Calu3 (cell line): ENCODE data around the gene MAP3K20. TPM values are rescaled to one million over a fixed set of nuclear protein-coding genes. Genes with fewer than 3 reads are reported as not detected.
"Not testable (repeated sequence)": the region's sequence is repeated elsewhere in the genome, so short reads cannot be mapped to it uniquely, and the experiment has no call there.

ENCODE experiments used
- BruUV-seq: library from RNA; stranded (reverse); fragments of 400-500 nt; replicated peaks from 2 replicates; lab custom pipeline; 2021; lab: Mats Ljungman, UMichigan
- CTCF ChIA-PET: fragments of 300-600 bp; sonication (Branson Sonifier 250); formaldehyde crosslinking; loops from one replicate; lab custom pipeline; 2022; ENCODE audit warnings: antibody characterized with exemption; lab: Charles Lee
- DNase-seq: peaks from one replicate; pipeline ENCODE4 v3.0.0; 2022
- H3K27ac Mint-ChIP-seq: one replicate; pipeline ENCODE4 v1.8.0; 2022; ENCODE audit warnings: mixed read lengths; ENCODE audit not compliant: unreplicated experiment
- H3K27me3 Mint-ChIP-seq: one replicate; pipeline ENCODE4 v1.8.0; 2022; ENCODE audit warnings: mixed read lengths; ENCODE audit not compliant: unreplicated experiment
- H3K36me3 Mint-ChIP-seq: one replicate; pipeline ENCODE4 v1.8.0; 2022; ENCODE audit warnings: mild to moderate bottlenecking, moderate library complexity, mixed read lengths; ENCODE audit not compliant: insufficient read depth, unreplicated experiment
- H3K4me1 Mint-ChIP-seq: one replicate; pipeline ENCODE4 v1.8.0; 2022; ENCODE audit warnings: mild to moderate bottlenecking, low read depth, mixed read lengths; ENCODE audit not compliant: unreplicated experiment
- H3K4me3 Mint-ChIP-seq: one replicate; pipeline ENCODE4 v1.8.0; 2022; ENCODE audit warnings: mild to moderate bottlenecking, low read depth, moderate library complexity, mixed read lengths; ENCODE audit not compliant: unreplicated experiment
- H3K9me3 Mint-ChIP-seq: one replicate; pipeline ENCODE4 v1.8.0; 2022; ENCODE audit warnings: low read depth, mixed read lengths; ENCODE audit not compliant: unreplicated experiment
- intact Hi-C: fragments of 100-400 bp; cut with micrococcal nuclease; formaldehyde crosslinking; loops from one replicate; pipeline ENCODE4 v1.10.0; 2022; ENCODE audit not compliant: unreplicated experiment
- total RNA-seq: library from RNA; stranded (reverse); gene quantifications from 2 replicates; pipeline ENCODE4 v1.2.3, GENCODE V29; 2022
- TF ChIP-seq, protein P1 (sequence below): fragments of 200-600 bp; IDR thresholded peaks from one replicate; pipeline ENCODE4 v1.8.0; 2022; ENCODE audit warnings: antibody characterized with exemption; ENCODE audit not compliant: unreplicated experiment

The MAP3K20 gene
- total RNA-seq, 1 experiment from 2014 or later, result 37.0 TPM

DNA sequence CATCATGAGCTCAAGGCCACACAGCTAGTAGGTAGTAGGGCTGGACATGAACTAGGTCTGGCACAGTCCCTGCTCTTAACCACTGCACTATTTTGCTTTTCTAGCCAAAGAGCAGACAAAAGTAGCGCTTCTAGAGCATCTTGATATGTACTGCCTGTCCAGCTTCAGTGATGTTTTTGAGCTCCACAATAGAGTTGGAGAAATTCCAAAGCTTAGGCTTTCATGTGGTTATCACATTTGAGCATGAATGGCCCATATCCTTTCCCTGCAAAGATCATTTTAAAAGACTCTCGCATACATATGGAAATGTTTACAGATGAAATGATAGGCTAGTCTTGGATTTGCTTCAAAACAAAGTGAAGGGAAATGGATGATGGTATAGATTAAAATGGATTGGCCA lies 128.7 kb downstream of the MAP3K20 start:
- no peak overlapping the region for H3K27ac Mint-ChIP-seq
- TF ChIP-seq, protein P1, sequence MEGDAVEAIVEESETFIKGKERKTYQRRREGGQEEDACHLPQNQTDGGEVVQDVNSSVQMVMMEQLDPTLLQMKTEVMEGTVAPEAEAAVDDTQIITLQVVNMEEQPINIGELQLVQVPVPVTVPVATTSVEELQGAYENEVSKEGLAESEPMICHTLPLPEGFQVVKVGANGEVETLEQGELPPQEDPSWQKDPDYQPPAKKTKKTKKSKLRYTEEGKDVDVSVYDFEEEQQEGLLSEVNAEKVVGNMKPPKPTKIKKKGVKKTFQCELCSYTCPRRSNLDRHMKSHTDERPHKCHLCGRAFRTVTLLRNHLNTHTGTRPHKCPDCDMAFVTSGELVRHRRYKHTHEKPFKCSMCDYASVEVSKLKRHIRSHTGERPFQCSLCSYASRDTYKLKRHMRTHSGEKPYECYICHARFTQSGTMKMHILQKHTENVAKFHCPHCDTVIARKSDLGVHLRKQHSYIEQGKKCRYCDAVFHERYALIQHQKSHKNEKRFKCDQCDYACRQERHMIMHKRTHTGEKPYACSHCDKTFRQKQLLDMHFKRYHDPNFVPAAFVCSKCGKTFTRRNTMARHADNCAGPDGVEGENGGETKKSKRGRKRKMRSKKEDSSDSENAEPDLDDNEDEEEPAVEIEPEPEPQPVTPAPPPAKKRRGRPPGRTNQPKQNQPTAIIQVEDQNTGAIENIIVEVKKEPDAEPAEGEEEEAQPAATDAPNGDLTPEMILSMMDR, result no peak
- H3K27me3 Mint-ChIP-seq, result no peaks in the 10 kb centered on the region
- H3K4me1 Mint-ChIP-seq, result peaks cover 24% of the 10 kb centered on the region
- no peak overlapping the region for H3K4me3 Mint-ChIP-seq
- CTCF ChIA-PET, result no interaction called here
- no peaks in the 10 kb centered on the region for H3K9me3 Mint-ChIP-seq
- no peak for DNase-seq
- peaks cover 3% of the 10 kb centered on the region for H3K36me3 Mint-ChIP-seq
- BruUV-seq, result no TSS peak
- intact Hi-C loops, result no loop called here

DNA sequence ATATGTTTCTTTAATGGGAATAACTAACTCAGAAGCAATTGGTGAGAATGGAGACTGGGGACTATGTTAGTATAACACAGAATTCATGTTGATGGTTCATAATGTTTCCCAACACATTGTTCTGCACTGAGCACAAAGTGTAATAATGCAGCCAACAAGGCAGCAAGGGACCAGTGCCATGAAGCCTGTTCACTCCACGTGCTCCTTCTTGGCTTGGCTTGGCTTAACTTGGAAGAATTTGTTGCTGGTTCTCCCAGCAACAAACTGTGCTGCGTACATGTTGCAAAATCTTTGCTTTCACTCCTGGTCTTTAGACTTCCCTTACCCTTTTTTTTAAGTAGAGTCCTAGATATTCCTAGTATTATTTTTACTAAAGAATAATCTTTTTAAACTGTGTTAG lies 129.7 kb downstream of the MAP3K20 start:
- CTCF ChIA-PET, result interaction anchor here (0.6 kb wide), 1 partner anchor 30 kb away, joined by 3 read pairs; no protein-coding TSS in a partner anchor
- DNase-seq, result no peak
- Mint-ChIP-seq H3K9me3 (no peaks in the 10 kb centered on the region), H3K27me3 (no peaks in the 10 kb centered on the region), H3K4me1 (peaks cover 24% of the 10 kb centered on the region), H3K4me3 (no peak overlapping the region), H3K36me3 (no peaks in the 10 kb centered on the region), H3K27ac (no peak overlapping the region)
- intact Hi-C loops, result no loop called here
- BruUV-seq, result no TSS peak
- TF ChIP-seq, protein P1, result no peak

DNA sequence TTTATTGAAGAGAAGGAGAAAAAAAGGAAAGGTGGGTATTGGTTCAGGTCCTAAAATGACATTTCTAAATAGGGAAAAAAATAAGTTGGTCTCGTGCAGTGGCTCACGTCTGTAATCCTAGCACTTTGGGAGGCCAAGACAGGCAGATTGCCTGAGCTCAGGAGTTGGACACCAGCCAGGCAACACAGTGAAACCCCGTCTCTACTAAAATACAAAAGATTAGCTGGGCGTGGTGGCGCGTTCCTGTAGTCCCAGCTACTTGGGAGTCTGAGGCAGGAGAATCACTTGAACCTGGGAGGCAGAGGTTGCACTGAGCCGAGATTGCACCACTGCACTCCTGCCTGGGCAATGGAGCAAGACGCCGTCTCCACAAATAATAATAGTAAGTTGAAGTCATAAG lies 131.5 kb downstream of the MAP3K20 start:
- H3K27ac Mint-ChIP-seq, H3K9me3 Mint-ChIP-seq, H3K27me3 Mint-ChIP-seq, H3K36me3 Mint-ChIP-seq, H3K4me3 Mint-ChIP-seq, BruUV-seq, DNase-seq, intact Hi-C loops: not testable (repeated sequence)
- peaks cover 19% of the 10 kb centered on the region for H3K4me1 Mint-ChIP-seq
- CTCF ChIA-PET, result interaction anchor here (0.8 kb wide), 1 partner anchor 179 kb away, joined by 5 read pairs; no protein-coding TSS in a partner anchor

DNA sequence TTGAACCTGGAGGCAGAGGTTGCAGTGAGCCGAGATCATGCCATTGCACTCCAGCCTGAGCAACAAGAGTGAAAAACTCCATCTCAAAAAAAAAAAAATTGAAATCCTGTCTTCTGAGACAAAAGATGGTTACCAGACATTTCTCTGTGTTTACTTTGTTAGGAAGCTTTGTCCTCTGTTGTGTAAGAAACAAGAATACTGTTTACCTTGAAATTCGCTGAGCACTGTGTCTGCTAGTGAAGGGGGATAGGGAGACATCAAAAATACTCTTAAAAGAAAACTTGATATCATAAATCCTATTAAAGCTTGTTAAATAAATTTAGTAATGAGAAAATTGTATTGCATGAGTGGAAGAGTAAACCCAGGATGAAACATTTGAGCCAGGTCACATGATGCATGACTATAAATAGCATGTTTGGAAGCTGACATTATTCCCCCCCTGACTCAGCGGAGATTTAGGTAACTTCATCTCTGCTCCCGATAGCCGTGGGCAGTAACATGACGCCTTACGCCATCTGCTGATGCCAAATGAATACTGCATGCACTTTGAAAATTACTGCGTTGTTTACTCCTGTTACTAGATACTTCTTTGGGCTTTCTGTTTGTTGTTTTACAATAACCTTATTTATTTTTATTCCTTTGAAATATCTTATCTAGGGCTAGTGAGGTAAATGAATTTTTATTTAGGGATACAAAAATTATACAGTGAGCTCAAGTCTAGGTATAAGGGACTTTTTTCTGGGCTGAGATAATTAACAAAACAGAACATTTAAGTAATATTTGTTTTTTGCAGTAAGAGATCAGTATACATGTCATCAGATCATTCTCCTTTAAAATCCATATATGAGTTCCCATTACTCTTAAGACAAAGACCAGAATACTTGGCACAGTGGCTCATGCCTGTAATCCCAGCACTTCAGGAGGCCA lies 134.9 kb downstream of the MAP3K20 start:
- CTCF ChIA-PET, result interaction anchor here (1.1 to 1.3 kb wide), 2 partner anchors 23 to 183 kb away, joined by 4 to 15 read pairs; no protein-coding TSS in a partner anchor
- peaks cover 9% of the 10 kb centered on the region for H3K4me1 Mint-ChIP-seq
- H3K9me3 Mint-ChIP-seq, result no peaks in the 10 kb centered on the region
- BruUV-seq, result no TSS peak
- TF ChIP-seq, protein P1, result peak; percentile 82
- peaks cover 9% of the 10 kb centered on the region for H3K36me3 Mint-ChIP-seq
- H3K27ac Mint-ChIP-seq, result no peak overlapping the region
- intact Hi-C loops, result loop anchor here (1.0 to 5.0 kb wide), 3 partner anchors 135 to 233 kb away; partner anchors contain the start of gene MAP3K20
- peak; percentile 65 for DNase-seq
- no peak overlapping the region for H3K4me3 Mint-ChIP-seq
- no peaks in the 10 kb centered on the region for H3K27me3 Mint-ChIP-seq
